K562 (cell line): ENCODE data around the gene LAMA5. TPM values are rescaled to one million over a fixed set of nuclear protein-coding genes. Genes with fewer than 3 reads are reported as not detected.

Experiments
- ATAC-seq: fragments of 200-7000 bp; cut with Tn5 transposase; 3 replicates; pipeline ENCODE4 v1.9.1; 2020; ENCODE audit warnings: moderate library complexity
- BruUV-seq: library from RNA; stranded (reverse); fragments of 400-500 nt; replicated peaks from 2 replicates; lab custom pipeline; 2021; lab: Mats Ljungman, UMichigan
- CTCF ChIA-PET: fragments of 300-600 bp; formaldehyde crosslinking; extraction: SDS; loops from one replicate; lab custom pipeline; 2021; ENCODE audit warnings: low intra/inter-chr PET ratio; lab: Yijun Ruan, JAX
- POLR2A ChIA-PET: fragments of 300-600, 350-650 bp; sonication (Branson Sonifier 250); formaldehyde crosslinking; extraction: SDS; loops from one replicate; lab custom pipeline; 2021; ENCODE audit warnings: antibody characterized with exemption, inconsistent platforms; lab: Yijun Ruan, JAX
- DNase-seq, 4 experiments: peaks; one replicate each; pipeline versions ENCODE4 v3.0.0 to v3.0.0-alpha.2; 2011 to 2018; ENCODE audit warnings: low spot score in 3 of 4, mixed read lengths in 3 of 4; ENCODE audit errors: extremely low read depth in 1 of 4
- FAIRE-seq: peaks from 2 replicates; lab custom pipeline; 2011; peaks lifted over from hg19 to GRCh38; lab: Jason Lieb, UNC
- H2AFZ ChIP-seq: 2 replicates; pipeline ENCODE4 v1.6.0; 2011; ENCODE audit warnings: low read depth, low read length, control low read depth, inconsistent platforms
- H3K27ac ChIP-seq: fragments of 200-600 bp; 3 replicates; pipeline ENCODE4 v1.8.0; 2011; ENCODE audit warnings: low read depth, mild to moderate bottlenecking, control low read depth, inconsistent platforms, low read length, moderate library complexity, mixed read lengths; ENCODE audit errors: extremely low read depth
- H3K27me3 ChIP-seq, 2 experiments: fragments of 300-600 bp in 1 of 2; 2 replicates in 1 of 2; 3 replicates in 1 of 2; pipeline versions ENCODE4 v1.6.0 to v1.8.0; 2011; ENCODE audit warnings: inconsistent platforms in 2 of 2, low read length in 2 of 2, mild to moderate bottlenecking in 1 of 2, mixed read lengths in 1 of 2, moderate library complexity in 1 of 2; ENCODE audit not compliant: control insufficient read depth in 2 of 2, insufficient read depth in 2 of 2
- H3K36me3 ChIP-seq: fragments of 300-600 bp; 3 replicates; pipeline ENCODE4 v1.8.0; 2011; ENCODE audit warnings: mild to moderate bottlenecking, low read length, inconsistent platforms; ENCODE audit not compliant: control insufficient read depth, insufficient read depth
- H3K4me1 ChIP-seq, 2 experiments: fragments of 200-600 bp in 1 of 2; replicated peaks in 1 of 2; 2 replicates in 1 of 2; 3 replicates in 1 of 2; pipeline versions ENCODE4 v1.5.1 to v1.8.0; 2011; ENCODE audit warnings: inconsistent platforms in 2 of 2, low read length in 2 of 2, mild to moderate bottlenecking in 1 of 2, mixed read lengths in 1 of 2, moderate library complexity in 1 of 2; ENCODE audit not compliant: control insufficient read depth in 2 of 2, insufficient read depth in 2 of 2
- H3K4me2 ChIP-seq: 2 replicates; pipeline ENCODE4 v1.6.1; 2011; ENCODE audit warnings: low read length, control low read depth, inconsistent platforms, mixed read lengths; ENCODE audit not compliant: insufficient read depth
- H3K4me3 ChIP-seq: fragments of 200-600 bp; sonication (generic), shearing (Covaris generic); 2 replicates; pipeline ENCODE4 v1.5.1; 2016; ENCODE audit warnings: control low read depth, inconsistent platforms
- H3K79me2 ChIP-seq: fragments of 200-600 bp; 3 replicates; pipeline ENCODE4 v1.8.0; 2011; ENCODE audit warnings: low read length, inconsistent platforms; ENCODE audit not compliant: control insufficient read depth, insufficient read depth
- H3K9ac ChIP-seq, 2 experiments: 2 replicates each; pipeline versions ENCODE4 v1.6.0 to v1.6.1; 2011; ENCODE audit warnings: low read depth in 2 of 2, low read length in 2 of 2, control low read depth in 1 of 2, inconsistent platforms in 1 of 2, mild to moderate bottlenecking in 1 of 2, mixed read lengths in 1 of 2; ENCODE audit not compliant: insufficient read depth in 1 of 2
- H3K9me1 ChIP-seq: one replicate; pipeline ENCODE4 v1.6.0; 2011; ENCODE audit warnings: inconsistent platforms, mild to moderate bottlenecking, low read length, moderate library complexity; ENCODE audit not compliant: control insufficient read depth, insufficient read depth
- H3K9me3 ChIP-seq: replicated peaks from 2 replicates; pipeline ENCODE4 v1.5.1; 2011; ENCODE audit warnings: low read depth, low read length, inconsistent platforms; ENCODE audit not compliant: control insufficient read depth, insufficient read depth
- H4K20me1 ChIP-seq: replicated peaks from 2 replicates; pipeline ENCODE4 v1.6.1; 2011; ENCODE audit warnings: low read length, inconsistent platforms, mixed read lengths; ENCODE audit not compliant: control insufficient read depth, insufficient read depth
- ELF2 ChIP-seq: fragments of 250-450 bp; sonication (Bioruptor Pico); IDR thresholded peaks from 2 replicates; pipeline ENCODE4 v1.5.0; 2021; ENCODE audit warnings: mild to moderate bottlenecking
- IRF1 ChIP-seq: sonication (generic); formaldehyde crosslinking; IDR thresholded peaks from 2 replicates; pipeline ENCODE4 v1.8.0; 2022; ENCODE audit warnings: missing genetic modification reagents, mild to moderate bottlenecking, borderline replicate concordance
- MAFG ChIP-seq: fragments of 450-650 bp; conservative IDR thresholded peaks from 2 replicates; pipeline ENCODE4 v1.6.1; 2016; ENCODE audit warnings: missing genetic modification characterization, missing compliant biosample characterization
- MEF2D ChIP-seq: conservative IDR thresholded peaks from 2 replicates; pipeline ENCODE4 v1.6.1; 2016; ENCODE audit warnings: low read depth, missing genetic modification characterization, missing compliant biosample characterization
- NCOA6 ChIP-seq: fragments of 450-650 bp; IDR thresholded peaks from 2 replicates; pipeline ENCODE4 v1.6.1; 2017; ENCODE audit warnings: mild to moderate bottlenecking
- POLR2G ChIP-seq: fragments of 200-400 bp; formaldehyde crosslinking; IDR thresholded peaks from 2 replicates; pipeline ENCODE4 v1.6.1; 2017; ENCODE audit warnings: low read depth, mild to moderate bottlenecking, antibody characterized with exemption, low read length, moderate library complexity
- SMARCC2 ChIP-seq: fragments of 450-650 bp; IDR thresholded peaks from 2 replicates; pipeline ENCODE4 v1.6.1; 2017; ENCODE audit warnings: antibody characterized with exemption, moderate library complexity, mild to moderate bottlenecking, low read depth
- U2AF2 ChIP-seq: fragments of 200-400 bp; formaldehyde crosslinking; optimal IDR thresholded peaks from 2 replicates; pipeline ENCODE3; 2017; ENCODE audit warnings: low read depth, mild to moderate bottlenecking, low read length
- ZBTB17 ChIP-seq: fragments of 450-650 bp; formaldehyde crosslinking; IDR thresholded peaks from 2 replicates; pipeline ENCODE4 v1.4.0; 2020; ENCODE audit warnings: mild to moderate bottlenecking
- ZNF282 ChIP-seq: sonication (generic); formaldehyde crosslinking; IDR thresholded peaks from 2 replicates; pipeline ENCODE4 v1.8.1; 2023; ENCODE audit warnings: missing genetic modification reagents
- ZNF311 ChIP-seq: fragments of 250-450 bp; sonication (Bioruptor Pico); IDR thresholded peaks from 2 replicates; pipeline ENCODE4 v1.4.0; 2020; ENCODE audit warnings: mild to moderate bottlenecking, moderate library complexity
- ZNF780A ChIP-seq: fragments of 250-450 bp; sonication (Bioruptor Pico); IDR thresholded peaks from 2 replicates; pipeline ENCODE4 v1.5.0; 2021; ENCODE audit warnings: mild to moderate bottlenecking
- WGBS: fragments of 100-300 bp; shearing (Covaris generic); methylation state at CpG from one replicate; pipeline ENCODE4 v1.1.6; 2016; ENCODE audit warnings: low coverage, mixed read lengths; ENCODE audit not compliant: insufficient coverage; ENCODE audit errors: missing lambda C conversion rate; 5-methylcytosine and 5-hydroxymethylcytosine counted together
- in situ Hi-C: fragments of 300-500 bp; cut with MboI; formaldehyde crosslinking; loops from 4 replicates; pipeline ENCODE4 v1.15.0; 2018; ENCODE audit warnings: inconsistent platforms, mixed read lengths
- intact Hi-C: fragments of 100-400 bp; cut with micrococcal nuclease; formaldehyde crosslinking; loops from 2 replicates; pipeline ENCODE4 v1.14.2; 2022
- polyA plus RNA-seq, 8 experiments: library from polyadenylated mRNA; depleted of rRNA in 4 of 8; stranded (reverse) in 5 of 8; unstranded in 3 of 8; fragments of >200 nt; fragmentation: Nextera tagmentation in 2 of 8; fragmentation: Illumina TruSeq in 1 of 8; extraction: Ambion mirVana in 2 of 8; extraction: Trizol in 1 of 8; gene quantifications; 2 replicates each; pipeline versions ENCODE4 v1.2.1 to v1.2.3, GENCODE V29; 2011 to 2014; ENCODE audit warnings: inconsistent platforms in 1 of 8, missing spikeins in 1 of 8
- total RNA-seq, 7 experiments: library from RNA; depleted of rRNA in 6 of 7; stranded (reverse); fragments of >200 nt in 6 of 7; fragmentation: Illumina TruSeq in 2 of 7; extraction: Trizol in 2 of 7; gene quantifications; 2 replicates each; pipeline versions ENCODE4 v1.2.1 to v1.2.3, GENCODE V29; 2011 to 2021; ENCODE audit warnings: low replicate concordance in 1 of 7

Gene LAMA5
- total and polyA plus RNA-seq, 9 of the 15 experiments (the other 6 are each of a cell fraction or from before 2014, with no cell fraction given): 0.31 to 101 (median 7.8) TPM

GRCh38 chr20:62289898-62290297 lies 77.2 kb downstream of the LAMA5 start (continued):
- TF ChIP-seq ZNF282 (CRISPR knock-in tag) (no peak), ZBTB17 (no peak), IRF1 (CRISPR knock-in tag) (no peak), SMARCC2 (no peak), U2AF2 (no peak), ZNF311 (CRISPR knock-in tag) (no peak)

- H3K27me3 ChIP-seq: no peaks in the 10 kb centered on the region
- H3K79me2 ChIP-seq: no peaks in the 10 kb centered on the region
- ATAC-seq: no peak
- peak overlapping the region in 1 of 2 experiments; percentile 66; a peak in 1 of 4 replicates for H3K9ac ChIP-seq
- in situ Hi-C loops: no loop called here
- H3K9me3 ChIP-seq: no peaks in the 10 kb centered on the region
- BruUV-seq: no TSS peak
- POLR2A ChIA-PET: interaction anchor here (0.5 kb wide), 1 partner anchor 423 kb away, joined by 4 read pairs; no protein-coding TSS in a partner anchor
- 74% methylated on average over 14 of the region's 14 CpGs for WGBS
- H4K20me1 ChIP-seq: no peaks in the 10 kb centered on the region
- H3K4me2 ChIP-seq: no peak overlapping the region
- peaks cover 24% of the 10 kb centered on the region; the same call in 2 of the 3 replicates for H3K36me3 ChIP-seq
- H3K4me1 ChIP-seq: peaks cover 0 to 6% of the 10 kb centered on the region in 2 experiments; a peak in 1 of 5 replicates
- H2AFZ ChIP-seq: no peak overlapping the region
- H3K9me1 ChIP-seq: no peaks in the 10 kb centered on the region
- DNase-seq: no peak
- TF ChIP-seq ELF2 (CRISPR knock-in tag) (no peak), MEF2D (tag) (no peak), ZNF780A (no peak), MAFG (tag) (no peak), POLR2G (0 out of 2 replicates have a peak, but pooled peaks have one; percentile 5), NCOA6 (no peak)
- TF ChIP-seq, all 486 proteins: peak for 1
- CTCF ChIA-PET: no interaction called here
- H3K4me3 ChIP-seq: no peak overlapping the region
- intact Hi-C loops: no loop called here
- FAIRE-seq: no peak
- H3K27ac ChIP-seq: no peak overlapping the region
Measured at GRCh38 chr20:62289131-62289530, 78.0 kb downstream of the LAMA5 start.
